SJSA1 (cell line): ENCODE measurements around the gene CRTC2. TPM values are rescaled to one million over a fixed set of nuclear protein-coding genes. Genes with fewer than 3 reads are reported as not detected.

ENCODE experiments used
- total RNA-seq: library from RNA; depleted of rRNA; stranded (reverse); fragments of >200 nt; shearing (Covaris generic); gene quantifications from 2 replicates; pipeline ENCODE4 v1.2.3, GENCODE V29; 2014; rRNA removed

CRTC2 gene
- total RNA-seq, 1 experiment from 2014 or later = 10.3 TPM

Other genes starting within 250 kb of the CRTC2 start
- 17.2 and 23.4 TPM in 2 replicates for gene INTS3, start 230.6 kb downstream of the CRTC2 start, total RNA-seq
- gene SLC27A3, start 183.2 kb downstream of the CRTC2 start, total RNA-seq = 5.7 and 11.9 TPM in 2 replicates
- gene GATAD2B, start 35.6 kb downstream of the CRTC2 start, total RNA-seq = 3.7 and 4.6 TPM in 2 replicates
- 3.9 and 12.6 TPM in 2 replicates for gene DENND4B, start 11.9 kb downstream of the CRTC2 start, total RNA-seq
- gene SLC39A1, start 4.9 kb upstream of the CRTC2 start, total RNA-seq = 141 and 153 TPM in 2 replicates
- gene CREB3L4, start 9.3 kb upstream of the CRTC2 start, total RNA-seq = 3.2 and 4.0 TPM in 2 replicates
- gene JTB, start 19.1 kb upstream of the CRTC2 start, total RNA-seq = 232 and 279 TPM in 2 replicates
- 33.5 and 36.2 TPM in 2 replicates for gene RAB13, start 27.7 kb upstream of the CRTC2 start, total RNA-seq
- 1,681 and 2,337 TPM in 2 replicates for gene RPS27, start 32.1 kb upstream of the CRTC2 start, total RNA-seq
- not detected in 2 replicates for gene NUP210L, start 196.5 kb upstream of the CRTC2 start, total RNA-seq
- gene TPM3, start 233.5 kb upstream of the CRTC2 start, total RNA-seq = 847 and 1,117 TPM in 2 replicates
- gene CFAP141, start 247.7 kb upstream of the CRTC2 start, total RNA-seq = not detected in 2 replicates